Testis (tissue), 3 donors: ENCODE data around the gene BMAL1. TPM values are rescaled to one million over a fixed set of nuclear protein-coding genes. Genes with fewer than 3 reads are reported as not detected.

Experiments
- DNase-seq: peaks from one replicate; pipeline ENCODE4 v3.0.0-alpha.2; 2019
- H3K27ac ChIP-seq, 2 donors: fragments of 200-600 bp; sonication (generic); one replicate each; pipeline ENCODE4 v1.5.1; 2019
- H3K27me3 ChIP-seq: fragments of 200-600 bp; sonication (generic); one replicate; pipeline ENCODE4 v1.5.1; 2019
- H3K36me3 ChIP-seq: fragments of 200-600 bp; sonication (generic); one replicate; pipeline ENCODE4 v1.5.1; 2017; ENCODE audit warnings: low read depth; ENCODE audit errors: missing control alignments
- H3K4me1 ChIP-seq: fragments of 200-600 bp; sonication (generic); one replicate; pipeline ENCODE4 v1.5.1; 2019
- H3K4me3 ChIP-seq, 2 donors: fragments of 200-600 bp; sonication (generic); one replicate each; pipeline ENCODE4 v1.5.1; 2017 to 2019
- H3K9me3 ChIP-seq: fragments of 200-600 bp; sonication (generic); one replicate; pipeline ENCODE4 v1.5.1; 2017
- CTCF ChIP-seq, 3 experiments: fragments of 450-650 bp in 2 of 3; fragments of 200-600 bp in 1 of 3; sonication (generic) in 1 of 3; IDR thresholded peaks; one replicate each; pipeline ENCODE4 v1.5.1; 2016 to 2019; ENCODE audit warnings: antibody characterized with exemption in 3 of 3, mild to moderate bottlenecking in 2 of 3, moderate library complexity in 1 of 3
- POLR2A ChIP-seq: fragments of 450-650 bp; IDR thresholded peaks from one replicate; pipeline ENCODE4 v1.6.1; 2017; ENCODE audit warnings: antibody characterized with exemption, mild to moderate bottlenecking, moderate library complexity
- WGBS, 2 donors: methylation state at CpG; one replicate each; pipeline ENCODE4 v1.1.5; 2018; 5-methylcytosine and 5-hydroxymethylcytosine counted together
- intact Hi-C: fragments of 100-400 bp; cut with DNase I; formaldehyde crosslinking; loops from one replicate; pipeline ENCODE4 v1.15.1; 2023; ENCODE audit warnings: low total_unique reads
- polyA plus RNA-seq: library from polyadenylated mRNA; stranded (reverse); fragments of 350-450 nt; fragmentation: Illumina TruSeq; extraction: RNeasy Lipid Tissue Mini Kit (QIAGEN cat#74804); gene quantifications from one replicate; pipeline ENCODE4 v1.2.3, GENCODE V29; 2014; ENCODE audit warnings: low read depth, low replicate concordance; ENCODE audit not compliant: insufficient read depth
- total RNA-seq, 2 donors: library from RNA; depleted of rRNA; stranded (reverse); fragments of >200 nt; gene quantifications; one replicate each; pipeline ENCODE4 v1.2.3, GENCODE V29; 2016

Gene BMAL1
- total and polyA plus RNA-seq, 3 donors from 2014 or later: 21.5 to 40.3 (median 35.7) TPM

- no peak for DNase-seq
- Histone ChIP-seq H3K36me3 (no peaks in the 10 kb centered on the region), H3K27ac (no peak overlapping the region), H3K4me3 (no peak overlapping the region), H3K27me3 (no peaks in the 10 kb centered on the region), H3K4me1 (no peaks in the 10 kb centered on the region), H3K9me3 (no peaks in the 10 kb centered on the region)
- TF ChIP-seq CTCF (IDR thresholded peaks at IDR 0.05): no peak
- no peak for TF ChIP-seq POLR2A
- WGBS, 2 donors: 67 to 69% methylated on average over 4 of the region's 4 CpGs
- intact Hi-C loops: no loop called here
Measured at GRCh38 chr11:13298765-13299164, 21.2 kb downstream of the BMAL1 start.

GRCh38 chr11:13301522-13301921 lies 23.9 kb downstream of the BMAL1 start:
- H3K27ac ChIP-seq: no peak overlapping the region
- no peaks in the 10 kb centered on the region for H3K27me3 ChIP-seq
- H3K36me3 ChIP-seq: no peaks in the 10 kb centered on the region
- TF ChIP-seq CTCF (IDR thresholded peaks at IDR 0.05) (no peak), POLR2A (no peak)
- H3K9me3 ChIP-seq: no peaks in the 10 kb centered on the region
- no peaks in the 10 kb centered on the region for H3K4me1 ChIP-seq
- intact Hi-C loops: no loop called here
- no peak overlapping the region for H3K4me3 ChIP-seq
- no peak for DNase-seq

DNA sequence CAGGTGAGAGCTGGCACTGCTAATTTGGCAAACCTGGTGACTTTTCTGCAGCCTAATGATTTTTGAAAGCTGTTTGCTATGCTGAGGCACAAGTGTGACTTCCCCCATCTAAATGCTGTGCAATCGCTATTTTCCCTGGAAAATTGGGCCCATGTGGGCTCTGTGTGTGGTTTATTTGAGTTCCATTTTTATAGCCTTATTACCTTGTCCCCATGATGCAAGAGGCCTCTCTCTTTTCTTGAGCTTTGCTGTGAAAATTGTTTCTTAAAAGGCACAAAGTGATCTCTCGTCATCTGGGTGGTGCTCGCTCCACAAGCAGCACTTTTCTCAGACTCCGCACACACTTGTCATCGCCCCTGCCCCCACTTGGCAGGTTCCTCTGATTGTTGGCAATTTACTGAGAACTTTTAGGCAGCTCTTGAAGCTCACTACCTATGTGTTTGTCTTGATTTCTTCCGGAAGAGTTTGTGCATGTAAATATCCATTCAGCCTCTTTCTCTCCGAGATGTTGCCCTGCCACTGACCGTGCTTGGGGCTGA lies 24.9 kb downstream of the BMAL1 start:
- 74 to 79% methylated on average over 8 of the region's 8 CpGs for WGBS, 2 donors
- intact Hi-C loops: no loop called here
- Histone ChIP-seq H3K4me1 (no peaks in the 10 kb centered on the region), H3K9me3 (no peaks in the 10 kb centered on the region), H3K4me3 (no peak overlapping the region), H3K27ac (no peak overlapping the region), H3K27me3 (no peaks in the 10 kb centered on the region), H3K36me3 (no peaks in the 10 kb centered on the region)
- TF ChIP-seq CTCF (IDR thresholded peaks at IDR 0.05) (no peak), POLR2A (no peak)
- DNase-seq: no peak

DNA sequence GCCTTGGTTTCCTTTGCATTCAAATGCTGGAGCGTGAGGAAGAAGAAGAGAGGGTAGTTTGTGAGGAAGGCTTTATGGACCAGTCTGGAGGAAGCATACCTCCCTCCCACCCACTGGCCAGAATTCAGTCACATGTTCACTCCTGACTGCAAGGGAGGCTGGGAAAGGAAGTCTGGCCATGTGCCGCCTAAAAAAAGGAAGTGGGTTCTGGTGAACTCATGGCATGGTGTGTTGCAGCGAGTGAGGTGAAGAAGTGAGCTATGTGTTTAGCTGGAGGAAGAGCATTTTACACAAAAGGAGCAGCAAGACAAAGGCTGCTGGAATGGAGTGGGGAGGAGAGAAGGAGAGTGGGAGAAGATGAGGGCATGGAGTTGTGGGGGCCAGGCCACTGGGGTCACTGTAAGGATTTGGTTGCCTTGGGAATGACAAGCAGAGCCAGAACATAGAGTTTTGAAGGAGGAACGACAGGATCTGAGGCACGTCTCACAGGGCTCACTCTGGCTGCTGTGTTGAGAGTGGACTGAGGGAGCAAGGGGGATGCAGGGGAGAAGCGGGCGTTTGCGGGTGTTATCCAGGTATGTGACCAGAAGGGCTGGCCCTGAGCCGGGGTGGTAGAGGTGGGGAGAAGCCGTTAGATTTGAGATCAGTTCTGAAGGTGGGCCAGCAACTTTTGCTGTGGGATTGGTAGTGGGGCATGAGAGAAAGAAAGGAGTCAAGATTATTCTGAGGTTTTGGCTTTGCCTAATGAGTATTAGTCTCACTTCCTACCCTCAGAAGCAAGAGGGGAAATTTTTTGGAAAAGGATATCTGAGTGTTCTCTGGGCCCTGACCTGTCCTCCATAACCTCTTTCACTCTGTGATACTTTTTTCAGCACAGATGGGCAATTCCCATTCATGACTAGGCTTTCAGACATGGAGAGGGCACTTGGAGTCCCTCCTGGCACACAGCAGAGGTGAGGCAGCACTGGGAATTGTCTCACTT lies 26.4 kb downstream of the BMAL1 start:
- no peak for DNase-seq
- TF ChIP-seq CTCF (IDR thresholded peaks at IDR 0.05) (no peak), POLR2A (no peak)
- no peaks in the 10 kb centered on the region for H3K4me1 ChIP-seq
- WGBS, 2 donors: 82 to 85% methylated on average over 10 of the region's 10 CpGs
- no peak overlapping the region for H3K27ac ChIP-seq
- H3K36me3 ChIP-seq: no peaks in the 10 kb centered on the region
- intact Hi-C loops: no loop called here
- no peaks in the 10 kb centered on the region for H3K9me3 ChIP-seq
- no peak overlapping the region for H3K4me3 ChIP-seq
- no peaks in the 10 kb centered on the region for H3K27me3 ChIP-seq
